Measurements from ENCODE around the gene MYL10. TPM values are rescaled to one million over a fixed set of nuclear protein-coding genes. Genes with fewer than 3 reads are reported as not detected.

MYL10 gene
- total RNA-seq, 2 experiments from 2014 or later: not detected

DNA sequence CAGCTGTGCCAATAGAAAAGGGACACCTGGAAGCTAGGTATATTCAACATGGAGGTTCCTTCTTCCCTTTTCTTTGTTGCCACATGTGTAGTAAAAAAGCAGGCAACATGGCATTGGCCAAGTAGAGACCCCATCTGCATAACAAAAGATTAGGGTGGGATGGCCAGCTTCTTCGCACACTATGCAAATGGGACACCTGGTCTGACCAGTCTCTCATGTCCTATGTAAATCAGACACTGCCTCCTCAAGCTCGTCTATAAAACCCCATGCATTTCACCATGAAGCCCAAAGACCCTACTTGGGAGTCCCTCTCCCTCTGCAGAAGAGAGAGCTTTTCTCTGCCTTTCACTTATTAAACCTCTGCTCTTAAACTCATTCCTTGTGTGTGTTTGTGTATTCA lies 53.9 kb downstream of the MYL10 start:
- H3K36me3 ChIP-seq (ENCODE audit: insufficient read depth, low read length): no peaks in the 10 kb centered on the region
- H3K9me3 ChIP-seq (ENCODE audit: low read length): peaks cover 18% of the 10 kb centered on the region; the same call in 1 of the 2 replicates
- no TSS peak for BruUV-seq (replicated peaks)
- H3K27ac ChIP-seq (ENCODE audit: low read depth, low read length, poor library complexity, severe bottlenecking): peak overlapping the region; percentile 53
- intact Hi-C loops (cut with micrococcal nuclease; ENCODE audit: unreplicated experiment): no loop called here
- ChIA-PET POLR2A (interaction anchor here (0.5 to 1.3 kb wide), 6 partner anchors 8 to 468 kb away, joined by 3 to 5 read pairs (median 4); no protein-coding TSS in a partner anchor), CTCF (ENCODE audit: unreplicated experiment) (no interaction called here)
- H3K4me2 ChIP-seq (ENCODE audit: low read length): peak overlapping the region; percentile 63
- peak; percentile 78 for DNase-seq (ENCODE audit: low spot score)
- peak overlapping the region; percentile 94 for H2AFZ ChIP-seq (ENCODE audit: low read length)
- H3K79me2 ChIP-seq (ENCODE audit: insufficient read depth, low read depth, low read length): no peaks in the 10 kb centered on the region
- no peaks in the 10 kb centered on the region for H4K20me1 ChIP-seq (ENCODE audit: insufficient read depth, low read length)
- H3K9me2 ChIP-seq (ENCODE audit: insufficient read depth, low read length): no peaks in the 10 kb centered on the region
- H3K4me3 ChIP-seq (ENCODE audit: low read depth, low read length, poor library complexity, severe bottlenecking): peak overlapping the region; percentile 46
- TF ChIP-seq CTCF (conservative IDR thresholded peaks at IDR 0.05; ENCODE audit: low read length) (no peak), EZH2phosphoT487 (IDR thresholded peaks at IDR 0.05; ENCODE audit: borderline replicate concordance, low read depth, low read length) (no peak)
- peaks cover 20% of the 10 kb centered on the region for H3K4me1 ChIP-seq (ENCODE audit: insufficient read depth, low read length, poor library complexity, severe bottlenecking)

DNA sequence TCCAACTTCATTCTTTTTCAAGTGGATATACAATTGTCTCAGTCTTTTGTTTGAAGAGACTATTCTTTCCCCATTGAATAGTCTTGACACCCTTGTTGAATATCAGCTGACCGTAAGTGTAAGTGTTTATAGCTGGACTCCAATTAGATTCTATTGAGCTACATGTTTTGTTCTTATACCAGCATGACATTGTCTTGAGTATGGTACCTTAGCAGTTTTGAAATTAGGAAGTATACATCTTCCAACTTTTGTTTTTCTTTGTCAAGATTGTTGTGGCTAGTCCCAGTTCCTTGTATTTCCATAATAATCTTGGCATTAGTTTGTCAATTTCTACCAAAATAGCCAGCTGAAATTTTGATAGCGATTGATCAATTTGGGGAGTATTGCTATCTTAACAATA lies 56.9 kb downstream of the MYL10 start:
- TF ChIP-seq CTCF (conservative IDR thresholded peaks at IDR 0.05; ENCODE audit: low read length) (no peak), EZH2phosphoT487 (IDR thresholded peaks at IDR 0.05; ENCODE audit: borderline replicate concordance, low read depth, low read length) (no peak)
- Histone ChIP-seq H3K79me2 (ENCODE audit: insufficient read depth, low read depth, low read length) (no peaks in the 10 kb centered on the region), H3K9me3 (ENCODE audit: low read length) (peaks cover 18% of the 10 kb centered on the region; the same call in 1 of the 2 replicates), H3K36me3 (ENCODE audit: insufficient read depth, low read length) (no peaks in the 10 kb centered on the region), H3K27ac (ENCODE audit: low read depth, low read length, poor library complexity, severe bottlenecking) (no peak overlapping the region), H4K20me1 (ENCODE audit: insufficient read depth, low read length) (no peaks in the 10 kb centered on the region), H3K4me2 (ENCODE audit: low read length) (no peak overlapping the region), H2AFZ (ENCODE audit: low read length) (no peak overlapping the region), H3K4me1 (ENCODE audit: insufficient read depth, low read length, poor library complexity, severe bottlenecking) (peaks cover 20% of the 10 kb centered on the region), H3K4me3 (ENCODE audit: low read depth, low read length, poor library complexity, severe bottlenecking) (no peak overlapping the region), H3K9me2 (ENCODE audit: insufficient read depth, low read length) (no peaks in the 10 kb centered on the region)
- ChIA-PET CTCF (ENCODE audit: unreplicated experiment) (no interaction called here), POLR2A (no interaction called here)
- intact Hi-C loops (cut with micrococcal nuclease; ENCODE audit: unreplicated experiment): no loop called here
- no peak for DNase-seq (ENCODE audit: low spot score)
- no TSS peak for BruUV-seq (replicated peaks)

DNA sequence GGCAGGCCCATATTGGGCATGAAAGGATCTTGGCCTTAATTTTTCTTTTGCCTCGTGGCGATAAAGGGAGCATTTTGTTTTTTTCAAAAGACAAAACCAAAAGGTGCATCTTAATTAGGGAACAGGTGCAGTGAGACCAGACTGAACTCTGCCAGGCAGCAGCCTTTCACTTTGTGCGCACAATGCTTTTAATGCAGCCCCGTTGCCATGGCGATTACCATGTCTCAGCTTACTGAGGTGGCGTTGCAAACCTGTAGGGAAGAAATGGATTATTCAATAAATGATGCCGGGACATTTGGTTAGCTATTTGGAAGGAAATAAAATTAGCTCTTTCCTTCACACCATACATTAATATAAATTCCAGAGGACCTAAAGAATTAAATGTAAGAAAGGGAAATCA lies 61.9 kb downstream of the MYL10 start:
- Histone ChIP-seq H3K9me2 (ENCODE audit: insufficient read depth, low read length) (no peaks in the 10 kb centered on the region), H3K9me3 (ENCODE audit: low read length) (peaks cover 1% of the 10 kb centered on the region; the same call in 1 of the 2 replicates), H3K36me3 (ENCODE audit: insufficient read depth, low read length) (no peaks in the 10 kb centered on the region), H3K4me3 (ENCODE audit: low read depth, low read length, poor library complexity, severe bottlenecking) (no peak overlapping the region), H3K79me2 (ENCODE audit: insufficient read depth, low read depth, low read length) (no peaks in the 10 kb centered on the region), H3K27ac (ENCODE audit: low read depth, low read length, poor library complexity, severe bottlenecking) (no peak overlapping the region), H3K4me1 (ENCODE audit: insufficient read depth, low read length, poor library complexity, severe bottlenecking) (no peaks in the 10 kb centered on the region), H4K20me1 (ENCODE audit: insufficient read depth, low read length) (no peaks in the 10 kb centered on the region), H2AFZ (ENCODE audit: low read length) (no peak overlapping the region), H3K4me2 (ENCODE audit: low read length) (no peak overlapping the region)
- ChIA-PET POLR2A (interaction anchor here (0.6 to 1.2 kb wide), 2 partner anchors 8 to 603 kb away, joined by 3 to 4 read pairs; no protein-coding TSS in a partner anchor), CTCF (ENCODE audit: unreplicated experiment) (no interaction called here)
- TF ChIP-seq EZH2phosphoT487 (IDR thresholded peaks at IDR 0.05; ENCODE audit: borderline replicate concordance, low read depth, low read length): no peak
- no peak for TF ChIP-seq CTCF (conservative IDR thresholded peaks at IDR 0.05; ENCODE audit: low read length)
- intact Hi-C loops (cut with micrococcal nuclease; ENCODE audit: unreplicated experiment): no loop called here
- DNase-seq (ENCODE audit: low spot score): no peak
- BruUV-seq (replicated peaks): no TSS peak
